Muscle of leg (tissue), 11 donors: ENCODE results near the gene SSR4. TPM values are rescaled to one million over a fixed set of nuclear protein-coding genes. Genes with fewer than 3 reads are reported as not detected.

Experiments used
- DNase-seq: peaks from one replicate; pipeline ENCODE4 v3.0.0; 2013
- H3K27ac ChIP-seq: one replicate; pipeline ENCODE4 v1.5.1; 2013; ENCODE audit warnings: mild to moderate bottlenecking, low read length, control low read depth
- H3K27me3 ChIP-seq: one replicate; pipeline ENCODE4 v1.6.1; 2013; ENCODE audit warnings: low read length; ENCODE audit not compliant: control insufficient read depth, insufficient read depth
- H3K36me3 ChIP-seq: one replicate; pipeline ENCODE4 v1.6.1; 2013; ENCODE audit warnings: low read length; ENCODE audit not compliant: control insufficient read depth, insufficient read depth
- H3K4me1 ChIP-seq: one replicate; pipeline ENCODE4 v1.6.1; 2013; ENCODE audit warnings: low read length; ENCODE audit not compliant: control insufficient read depth, insufficient read depth
- H3K4me3 ChIP-seq: one replicate; pipeline ENCODE4 v1.5.1; 2013; ENCODE audit warnings: low read length, control low read depth
- H3K9me3 ChIP-seq: replicated peaks from 2 replicates; pipeline ENCODE4 v1.6.1; 2013; ENCODE audit warnings: low read depth, low read length; ENCODE audit not compliant: control insufficient read depth
- WGBS: methylation state at CpG from one replicate; pipeline ENCODE4 v1.1.5; 2013; ENCODE audit warnings: missing lambda C conversion rate; ENCODE audit not compliant: insufficient coverage; 5-methylcytosine and 5-hydroxymethylcytosine counted together
- polyA plus RNA-seq, 8 donors: library from polyadenylated mRNA; unstranded; fragments of 120-200 nt; gene quantifications; one replicate each; pipeline versions ENCODE4 v1.2.1 to v1.2.3, GENCODE V29; 2013; ENCODE audit warnings: inconsistent platforms in 1 of 8, low replicate concordance in 1 of 8; ENCODE audit not compliant: insufficient read length in 8 of 8, insufficient read depth in 1 of 8
- total RNA-seq: library from RNA; stranded (reverse); fragments of 120-200 nt; gene quantifications from one replicate; pipeline ENCODE4 v1.2.4, GENCODE V29; 2013

The SSR4 gene
- total and polyA plus RNA-seq, 9 donors, result 95.6 to 188 (median 136) TPM

DNA sequence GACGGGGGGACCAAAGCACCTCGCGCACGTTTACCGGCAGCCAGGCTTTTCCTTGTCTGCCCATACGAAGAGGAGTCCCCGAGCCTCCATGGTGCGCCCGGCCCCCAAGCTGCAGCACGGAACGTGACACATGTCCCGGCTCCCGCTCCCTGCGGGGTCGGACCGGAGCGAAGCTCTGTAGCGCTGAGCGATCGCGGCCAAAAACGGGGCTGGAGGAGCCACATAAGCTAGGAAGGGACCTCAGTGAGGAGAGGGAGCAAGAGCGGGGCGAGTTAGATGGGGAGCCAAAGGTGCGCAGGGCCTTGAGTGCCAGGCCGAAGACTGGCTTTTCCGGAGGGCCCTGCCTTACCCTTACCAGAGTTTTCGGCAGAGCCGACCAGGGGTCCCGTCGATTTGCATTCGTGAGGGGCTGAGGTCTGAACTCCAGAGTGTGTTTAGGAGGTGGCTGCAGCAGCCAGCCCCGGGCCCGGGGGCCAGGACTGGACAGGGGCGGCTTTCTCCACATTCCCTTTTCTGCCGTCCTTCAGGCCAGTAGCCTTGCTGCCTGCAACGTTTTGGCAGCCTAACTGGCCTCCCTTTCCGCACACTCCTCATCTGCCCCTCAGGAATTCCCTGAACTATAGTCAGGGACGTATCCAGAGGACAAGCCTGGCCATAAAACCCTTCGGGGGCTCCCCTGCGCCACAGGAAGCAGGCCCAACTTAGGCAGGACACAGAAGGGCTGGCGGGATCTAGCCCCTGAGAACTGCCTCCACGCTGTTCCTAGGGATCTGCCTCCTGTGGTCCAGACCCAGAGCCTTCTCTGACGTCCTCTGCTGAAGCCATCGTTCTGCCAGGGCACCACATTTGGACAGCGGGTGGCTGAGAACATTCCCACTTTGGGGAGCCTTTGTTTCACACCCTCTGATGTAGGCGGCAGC, 689 bp downstream of the SSR4 start:
- 31% methylated on average over 45 of the region's 47 CpGs for WGBS
- H3K27ac ChIP-seq, result peak overlapping the region; percentile 97

DNA sequence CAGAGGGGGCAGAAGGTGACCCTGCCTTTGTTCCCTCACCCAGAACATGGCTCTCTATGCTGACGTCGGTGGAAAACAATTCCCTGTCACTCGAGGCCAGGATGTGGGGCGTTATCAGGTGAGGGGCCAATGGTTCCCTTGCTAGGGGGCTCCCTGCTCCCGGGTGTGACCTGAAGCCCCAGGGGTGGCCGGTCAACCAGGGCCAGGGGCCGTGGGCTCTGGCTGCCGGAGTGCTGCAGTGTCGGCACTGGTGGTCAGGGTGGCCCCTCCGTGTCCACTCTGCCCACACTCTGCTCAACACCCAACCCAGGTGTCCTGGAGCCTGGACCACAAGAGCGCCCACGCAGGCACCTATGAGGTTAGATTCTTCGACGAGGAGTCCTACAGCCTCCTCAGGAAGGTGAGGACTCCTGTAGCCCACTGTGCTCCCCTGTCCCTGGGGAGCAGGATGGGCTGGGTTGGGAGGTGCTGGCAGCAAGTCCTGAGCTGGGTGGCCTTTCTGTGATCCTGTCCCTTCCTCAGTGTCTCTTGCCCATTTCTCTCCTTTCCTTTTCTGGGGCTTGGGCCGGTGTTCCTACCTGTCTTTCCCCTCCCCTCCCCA, 3.0 kb downstream of the SSR4 start:
- H3K4me3 ChIP-seq, result no peak overlapping the region
- no peak overlapping the region for H3K27ac ChIP-seq
- H3K9me3 ChIP-seq, result no peaks in the 10 kb centered on the region
- peaks cover 19% of the 10 kb centered on the region for H3K36me3 ChIP-seq
- DNase-seq, result no peak
- H3K27me3 ChIP-seq, result peaks cover 3% of the 10 kb centered on the region
- peaks cover 19% of the 10 kb centered on the region for H3K4me1 ChIP-seq
- 88% methylated on average over 15 of the region's 15 CpGs for WGBS

More for the DNA sequence above, 689 bp downstream of the SSR4 start:
- Histone ChIP-seq H3K4me3 (peak overlapping the region; percentile 79), H3K27me3 (peaks cover 6% of the 10 kb centered on the region), H3K36me3 (peaks cover 28% of the 10 kb centered on the region), H3K9me3 (no peaks in the 10 kb centered on the region), H3K4me1 (peaks cover 21% of the 10 kb centered on the region)
- DNase-seq, result no peak

DNA sequence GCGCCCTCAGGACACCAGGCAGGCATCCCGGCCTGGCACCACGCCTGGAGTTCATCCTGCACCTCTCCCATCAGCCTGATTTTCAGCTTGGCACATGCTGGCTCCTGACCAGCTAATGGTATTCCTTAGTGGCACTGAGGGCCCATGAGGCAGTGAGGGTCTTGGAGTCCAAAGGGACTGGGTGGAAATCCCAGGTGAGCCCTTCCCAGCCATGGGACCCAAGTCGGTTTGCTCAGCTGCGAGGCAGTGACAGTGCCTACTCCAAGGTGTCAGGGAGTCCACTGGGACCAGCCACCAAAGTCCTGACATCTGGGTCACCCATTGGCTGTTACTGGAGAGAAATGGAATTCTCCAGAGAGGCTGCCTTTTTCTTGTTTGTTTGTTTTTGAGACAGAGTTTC, 4.9 kb downstream of the SSR4 start:
- no peak for DNase-seq
- 71% methylated on average over 3 of the region's 5 CpGs for WGBS
- Histone ChIP-seq H3K36me3 (peaks cover 19% of the 10 kb centered on the region), H3K27me3 (peaks cover 3% of the 10 kb centered on the region), H3K27ac (no peak overlapping the region), H3K9me3 (no peaks in the 10 kb centered on the region), H3K4me1 (peaks cover 11% of the 10 kb centered on the region), H3K4me3 (no peak overlapping the region)

DNA sequence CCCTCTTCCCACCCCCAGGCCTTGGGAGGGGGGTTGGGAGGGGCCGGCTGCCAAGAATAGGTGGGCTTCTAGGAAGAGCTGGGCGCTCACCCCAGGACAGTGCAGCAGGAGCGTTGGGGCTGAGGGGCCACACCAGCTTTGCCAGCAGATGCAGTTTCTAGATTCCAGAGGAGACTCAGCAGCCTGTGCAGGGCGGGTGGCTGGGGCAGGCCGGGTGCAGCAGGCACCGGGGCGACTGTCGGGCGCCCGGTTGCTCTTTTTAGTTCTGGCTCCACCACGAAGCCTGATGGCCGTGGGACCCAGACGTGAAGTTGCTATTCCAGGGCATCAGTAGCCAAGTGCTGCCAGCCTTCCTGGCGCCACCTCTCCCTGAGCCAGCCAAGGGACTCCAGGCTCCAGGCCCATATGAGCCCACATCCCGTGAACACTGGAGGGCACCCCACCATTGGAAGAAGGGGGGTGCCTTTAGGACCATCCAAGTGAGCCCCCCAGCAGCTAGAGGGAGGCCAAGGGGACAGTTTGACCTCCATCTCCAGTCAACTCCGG, 5.8 kb downstream of the SSR4 start:
- WGBS, result 71% methylated on average over 12 of the region's 16 CpGs
- peaks cover 19% of the 10 kb centered on the region for H3K36me3 ChIP-seq
- H3K9me3 ChIP-seq, result no peaks in the 10 kb centered on the region
- H3K4me3 ChIP-seq, result no peak overlapping the region
- H3K27ac ChIP-seq, result no peak overlapping the region
- peaks cover 3% of the 10 kb centered on the region for H3K27me3 ChIP-seq
- DNase-seq, result no peak
- H3K4me1 ChIP-seq, result peaks cover 9% of the 10 kb centered on the region

DNA sequence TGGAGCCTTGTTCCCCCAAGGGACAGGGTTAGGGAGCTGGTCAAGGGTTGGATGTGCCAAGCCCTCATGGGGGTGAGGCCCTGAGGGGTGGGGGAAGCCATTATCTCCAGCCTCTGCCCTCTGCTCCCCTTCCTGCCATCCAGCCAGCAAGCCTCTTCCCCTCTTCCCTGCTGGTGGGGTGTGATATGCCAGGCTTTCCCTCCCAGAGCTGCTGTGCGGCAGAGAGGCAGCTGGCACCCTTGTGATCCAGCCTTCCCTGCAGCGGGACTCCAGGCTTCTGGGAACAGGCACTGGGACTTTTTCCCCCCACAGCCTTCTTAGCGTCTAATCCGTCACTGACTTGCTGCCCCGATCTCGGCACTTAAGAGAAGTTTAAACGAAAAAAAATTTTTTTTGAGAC, 6.3 kb downstream of the SSR4 start:
- Histone ChIP-seq H3K36me3 (peaks cover 19% of the 10 kb centered on the region), H3K4me3 (no peak overlapping the region), H3K27me3 (peaks cover 3% of the 10 kb centered on the region), H3K4me1 (peaks cover 4% of the 10 kb centered on the region), H3K9me3 (no peaks in the 10 kb centered on the region), H3K27ac (no peak overlapping the region)
- DNase-seq, result no peak
- WGBS, result 96% methylated on average over 4 of the region's 7 CpGs

DNA sequence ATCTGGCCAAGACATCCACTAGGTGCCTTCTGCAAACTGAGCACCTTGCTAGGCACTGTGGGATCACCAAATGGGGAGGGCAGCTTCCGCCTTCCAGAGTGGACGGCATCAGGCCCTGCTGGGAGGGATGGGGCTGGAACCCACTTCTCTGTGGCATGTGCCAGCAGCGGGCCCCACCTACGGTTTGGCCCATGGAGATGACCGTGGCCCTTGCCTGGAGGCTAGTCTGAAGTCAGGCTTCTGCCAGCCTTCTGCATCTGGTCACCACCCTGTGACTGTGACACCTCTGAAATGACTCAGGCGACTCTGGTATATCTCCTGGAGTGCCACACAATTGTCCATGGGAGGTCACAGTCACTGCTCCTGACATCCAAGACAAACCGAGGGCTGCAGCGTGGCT, 7.2 kb downstream of the SSR4 start:
- WGBS, result 87% methylated on average over 8 of the region's 8 CpGs

DNA sequence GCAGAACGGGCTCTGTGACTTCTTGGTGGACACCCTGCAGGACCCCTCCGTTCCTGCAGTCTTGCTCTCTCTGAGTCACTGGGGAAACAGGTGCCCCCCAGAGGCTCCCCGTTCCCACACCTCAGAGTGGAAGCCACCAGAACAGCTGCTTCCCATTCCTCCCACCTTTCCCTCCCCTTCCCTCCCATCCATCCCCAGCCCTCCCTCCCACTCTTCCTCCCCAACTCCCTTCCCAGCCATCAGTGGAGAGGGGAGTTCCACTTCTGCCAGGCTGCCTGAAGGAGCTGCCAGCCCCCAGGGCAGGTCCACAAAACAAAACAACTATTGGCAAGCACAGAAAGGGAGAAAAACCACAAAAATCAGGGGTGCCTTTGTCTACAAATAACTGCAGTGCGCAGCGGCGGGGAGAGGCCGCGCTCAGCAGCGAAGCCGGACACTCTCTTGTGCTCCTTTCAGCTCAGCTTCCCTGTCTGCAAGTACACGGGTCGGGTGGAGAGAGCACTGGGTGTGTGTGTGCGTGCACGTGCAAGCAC, 8.1 kb downstream of the SSR4 start:
- Histone ChIP-seq H3K4me3 (no peak overlapping the region), H3K4me1 (no peaks in the 10 kb centered on the region), H3K36me3 (peaks cover 13% of the 10 kb centered on the region), H3K27me3 (peaks cover 3% of the 10 kb centered on the region), H3K9me3 (no peaks in the 10 kb centered on the region), H3K27ac (no peak overlapping the region)
- 60% methylated on average over 9 of the region's 14 CpGs for WGBS
- no peak for DNase-seq

More for the DNA sequence above, 7.2 kb downstream of the SSR4 start:
- Histone ChIP-seq H3K4me3 (no peak overlapping the region), H3K36me3 (peaks cover 13% of the 10 kb centered on the region), H3K27me3 (peaks cover 3% of the 10 kb centered on the region), H3K9me3 (no peaks in the 10 kb centered on the region), H3K4me1 (no peaks in the 10 kb centered on the region), H3K27ac (no peak overlapping the region)
- no peak for DNase-seq

DNA sequence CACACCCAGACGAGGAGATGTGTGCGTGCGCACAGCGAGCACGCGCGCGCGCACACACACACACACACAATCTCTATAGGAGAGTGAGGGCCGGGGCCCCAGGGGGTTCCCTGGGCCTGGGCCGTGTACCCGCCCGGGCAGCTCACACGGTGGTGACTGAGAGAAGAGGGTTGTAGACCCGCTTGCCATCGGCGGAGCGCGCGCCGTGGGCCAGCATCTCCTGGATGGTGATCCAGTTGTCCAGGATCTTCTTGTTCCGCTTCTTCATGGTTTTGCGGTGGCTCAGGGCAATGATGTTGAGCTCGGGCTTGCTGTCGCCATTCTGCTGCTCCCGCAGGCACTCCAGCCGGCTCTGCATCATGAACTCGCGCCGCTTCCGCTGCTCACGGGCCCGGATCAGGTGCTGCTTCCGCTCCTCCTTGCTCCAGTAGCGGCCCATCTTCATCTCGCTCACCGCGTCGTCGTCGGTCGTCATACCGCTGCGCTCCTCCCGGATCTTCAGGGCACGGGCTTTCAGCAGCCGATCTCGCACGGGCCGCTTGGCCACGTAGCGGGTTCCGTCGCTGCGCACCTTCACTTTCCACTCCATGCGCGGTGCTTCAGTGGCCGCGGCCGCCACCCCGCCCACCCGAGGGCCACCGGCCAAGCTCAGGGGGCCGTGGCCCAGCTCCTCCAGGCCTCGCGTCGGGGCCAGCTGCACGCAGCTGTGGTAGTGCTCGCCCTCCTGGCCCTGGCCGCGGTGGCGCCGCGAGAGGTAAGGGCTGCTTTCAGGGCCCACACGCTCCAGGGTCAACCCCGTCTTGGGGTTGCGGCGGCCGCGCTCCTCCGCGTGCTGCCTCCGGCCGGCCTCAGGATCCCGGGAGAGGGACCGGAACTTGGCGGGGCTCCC, 9.0 kb downstream of the SSR4 start:
- Histone ChIP-seq H3K27ac (no peak overlapping the region), H3K27me3 (peaks cover 2% of the 10 kb centered on the region), H3K9me3 (no peaks in the 10 kb centered on the region), H3K36me3 (peaks cover 9% of the 10 kb centered on the region), H3K4me1 (no peaks in the 10 kb centered on the region), H3K4me3 (no peak overlapping the region)
- DNase-seq, result no peak
- WGBS, result 91% methylated on average over 73 of the region's 87 CpGs

DNA sequence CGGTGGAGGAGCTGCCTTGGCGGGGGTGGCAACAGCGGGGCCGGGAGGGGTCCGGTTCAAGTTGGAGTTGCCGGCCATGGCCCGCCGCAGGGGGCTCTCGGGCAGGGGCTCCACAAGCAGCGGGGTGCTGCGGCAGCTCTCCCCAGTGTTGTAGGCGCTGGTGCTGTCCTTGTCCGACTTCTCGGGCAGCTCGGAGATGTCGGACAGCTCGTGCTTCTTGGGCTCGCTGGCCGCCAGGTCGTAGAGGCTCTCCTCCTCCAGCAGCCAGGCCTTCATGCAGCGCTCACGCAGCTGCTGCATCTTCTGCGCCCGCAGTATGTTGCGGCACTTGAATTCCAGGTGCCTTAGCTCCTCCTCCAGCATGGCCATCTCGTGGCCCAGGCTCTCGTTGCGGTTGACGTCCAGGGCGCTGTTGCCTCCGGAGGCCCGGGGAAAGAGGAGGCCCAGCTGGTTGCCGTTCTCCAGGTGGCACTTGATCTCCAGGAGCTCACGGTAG, 9.7 kb downstream of the SSR4 start:
- Histone ChIP-seq H3K4me3 (no peak overlapping the region), H3K4me1 (no peaks in the 10 kb centered on the region), H3K27me3 (no peaks in the 10 kb centered on the region), H3K36me3 (peaks cover 3% of the 10 kb centered on the region), H3K27ac (no peak overlapping the region), H3K9me3 (peaks cover 3% of the 10 kb centered on the region)
- WGBS, result 89% methylated on average over 34 of the region's 34 CpGs
- DNase-seq, result no peak
